ENCODE results near the gene RASGRF1.

- TF ChIP-seq MCM7 (IDR thresholded peaks at IDR 0.05) (no peak), RNF219 (CRISPR knock-in tag; IDR thresholded peaks at IDR 0.05) (no peak), SMAD1 (IDR thresholded peaks at IDR 0.05; ENCODE audit: low read depth, low read length, partially characterized antibody) (no peak), CTCF (IDR thresholded peaks at IDR 0.05 in 2 of 3, conservative IDR thresholded peaks at IDR 0.05 in 1 of 3; ENCODE audit: insufficient read depth in 2 of 3, low read depth in 1 of 3, low read length in 3 of 3) (no peak), SMC3 (conservative IDR thresholded peaks at IDR 0.05; ENCODE audit: insufficient read depth, low read depth, low read length) (no peak), ETV1 (tag; conservative IDR thresholded peaks at IDR 0.05; ENCODE audit: low read depth) (no peak), CHD1 (IDR thresholded peaks at IDR 0.05; ENCODE audit: low read length) (no peak), RBM39 (optimal IDR thresholded peaks at IDR 0.05; ENCODE audit: low read depth, low read length) (no peak), EZH2 (IDR thresholded peaks at IDR 0.05; ENCODE audit: borderline replicate concordance, low read depth, low read length) (no peak), ATF3 (IDR thresholded peaks at IDR 0.05) (no peak), ATF3 (CRISPR knock-in tag; conservative IDR thresholded peaks at IDR 0.05) (no peak)
- TF ChIP-seq, protein P1, sequence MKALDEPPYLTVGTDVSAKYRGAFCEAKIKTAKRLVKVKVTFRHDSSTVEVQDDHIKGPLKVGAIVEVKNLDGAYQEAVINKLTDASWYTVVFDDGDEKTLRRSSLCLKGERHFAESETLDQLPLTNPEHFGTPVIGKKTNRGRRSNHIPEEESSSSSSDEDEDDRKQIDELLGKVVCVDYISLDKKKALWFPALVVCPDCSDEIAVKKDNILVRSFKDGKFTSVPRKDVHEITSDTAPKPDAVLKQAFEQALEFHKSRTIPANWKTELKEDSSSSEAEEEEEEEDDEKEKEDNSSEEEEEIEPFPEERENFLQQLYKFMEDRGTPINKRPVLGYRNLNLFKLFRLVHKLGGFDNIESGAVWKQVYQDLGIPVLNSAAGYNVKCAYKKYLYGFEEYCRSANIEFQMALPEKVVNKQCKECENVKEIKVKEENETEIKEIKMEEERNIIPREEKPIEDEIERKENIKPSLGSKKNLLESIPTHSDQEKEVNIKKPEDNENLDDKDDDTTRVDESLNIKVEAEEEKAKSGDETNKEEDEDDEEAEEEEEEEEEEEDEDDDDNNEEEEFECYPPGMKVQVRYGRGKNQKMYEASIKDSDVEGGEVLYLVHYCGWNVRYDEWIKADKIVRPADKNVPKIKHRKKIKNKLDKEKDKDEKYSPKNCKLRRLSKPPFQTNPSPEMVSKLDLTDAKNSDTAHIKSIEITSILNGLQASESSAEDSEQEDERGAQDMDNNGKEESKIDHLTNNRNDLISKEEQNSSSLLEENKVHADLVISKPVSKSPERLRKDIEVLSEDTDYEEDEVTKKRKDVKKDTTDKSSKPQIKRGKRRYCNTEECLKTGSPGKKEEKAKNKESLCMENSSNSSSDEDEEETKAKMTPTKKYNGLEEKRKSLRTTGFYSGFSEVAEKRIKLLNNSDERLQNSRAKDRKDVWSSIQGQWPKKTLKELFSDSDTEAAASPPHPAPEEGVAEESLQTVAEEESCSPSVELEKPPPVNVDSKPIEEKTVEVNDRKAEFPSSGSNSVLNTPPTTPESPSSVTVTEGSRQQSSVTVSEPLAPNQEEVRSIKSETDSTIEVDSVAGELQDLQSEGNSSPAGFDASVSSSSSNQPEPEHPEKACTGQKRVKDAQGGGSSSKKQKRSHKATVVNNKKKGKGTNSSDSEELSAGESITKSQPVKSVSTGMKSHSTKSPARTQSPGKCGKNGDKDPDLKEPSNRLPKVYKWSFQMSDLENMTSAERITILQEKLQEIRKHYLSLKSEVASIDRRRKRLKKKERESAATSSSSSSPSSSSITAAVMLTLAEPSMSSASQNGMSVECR (CRISPR knock-in tag; IDR thresholded peaks at IDR 0.05), result no peak
- TF ChIP-seq, protein P2, sequence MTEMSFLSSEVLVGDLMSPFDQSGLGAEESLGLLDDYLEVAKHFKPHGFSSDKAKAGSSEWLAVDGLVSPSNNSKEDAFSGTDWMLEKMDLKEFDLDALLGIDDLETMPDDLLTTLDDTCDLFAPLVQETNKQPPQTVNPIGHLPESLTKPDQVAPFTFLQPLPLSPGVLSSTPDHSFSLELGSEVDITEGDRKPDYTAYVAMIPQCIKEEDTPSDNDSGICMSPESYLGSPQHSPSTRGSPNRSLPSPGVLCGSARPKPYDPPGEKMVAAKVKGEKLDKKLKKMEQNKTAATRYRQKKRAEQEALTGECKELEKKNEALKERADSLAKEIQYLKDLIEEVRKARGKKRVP (CRISPR knock-in tag; IDR thresholded peaks at IDR 0.05), result no peak
These were observed 160.9 kb downstream of the RASGRF1 start for GRCh38 chr15:78929536-78930264.
